Karpas-422 (cell line): Measurements from ENCODE around the gene ZBTB42. TPM values are rescaled to one million over a fixed set of nuclear protein-coding genes. Genes with fewer than 3 reads are reported as not detected.
A peak's percentile ranks its signal among the peaks of the same experiment; 100 is the strongest.

Source experiments
- DNase-seq: peaks from one replicate; pipeline ENCODE4 v3.0.0-alpha.2; 2015
- H2AFZ ChIP-seq: fragments of 200-600 bp; sonication (generic); 2 replicates; pipeline ENCODE4 v1.6.1; 2014; ENCODE audit warnings: antibody characterized with exemption, low read length, mixed read lengths
- H3K27ac ChIP-seq: fragments of 200-600 bp; sonication (generic); 2 replicates; pipeline ENCODE4 v1.5.1; 2014; ENCODE audit warnings: mild to moderate bottlenecking, low read length, moderate library complexity
- H3K27me3 ChIP-seq: fragments of 200-600 bp; sonication (generic); 2 replicates; pipeline ENCODE4 v1.6.1; 2014; ENCODE audit warnings: low read length, mixed read lengths
- H3K36me3 ChIP-seq: fragments of 200-600 bp; sonication (generic); 2 replicates; pipeline ENCODE4 v1.6.1; 2014; ENCODE audit warnings: low read length, mixed read lengths; ENCODE audit not compliant: insufficient read depth
- H3K4me1 ChIP-seq: fragments of 200-600 bp; sonication (generic); 2 replicates; pipeline ENCODE4 v1.6.1; 2014; ENCODE audit warnings: mild to moderate bottlenecking, low read length, mixed read lengths
- H3K4me2 ChIP-seq: fragments of 200-600 bp; sonication (generic); 2 replicates; pipeline ENCODE4 v1.6.1; 2014; ENCODE audit warnings: low read length, low read depth, mild to moderate bottlenecking; ENCODE audit not compliant: poor library complexity, severe bottlenecking
- H3K4me3 ChIP-seq: fragments of 200-600 bp; sonication (generic); 2 replicates; pipeline ENCODE4 v1.5.1; 2014; ENCODE audit warnings: mild to moderate bottlenecking, antibody characterized with exemption, low read length, mixed read lengths
- H3K79me2 ChIP-seq: fragments of 200-600 bp; sonication (generic); 2 replicates; pipeline ENCODE4 v1.6.1; 2014; ENCODE audit warnings: mild to moderate bottlenecking, low read length, mixed read lengths
- H3K9ac ChIP-seq: fragments of 200-600 bp; sonication (generic); 2 replicates; pipeline ENCODE4 v1.6.0; 2014; ENCODE audit warnings: low read length
- H3K9me2 ChIP-seq: fragments of 200-600 bp; sonication (generic), shearing (Covaris generic); replicated peaks from 2 replicates; pipeline ENCODE4 v1.6.0; 2014; ENCODE audit warnings: mild to moderate bottlenecking, low read length, moderate library complexity; ENCODE audit not compliant: insufficient read depth
- H3K9me3 ChIP-seq: fragments of 300-700, 200-600 bp; sonication (generic); 2 replicates; pipeline ENCODE4 v1.6.1; 2014; ENCODE audit warnings: low read length, mixed read lengths
- H4K20me1 ChIP-seq: fragments of 200-600 bp; sonication (generic); 2 replicates; pipeline ENCODE4 v1.6.1; 2014; ENCODE audit warnings: mild to moderate bottlenecking, antibody characterized with exemption, low read length, low read depth; ENCODE audit not compliant: insufficient read depth
- total RNA-seq: library from RNA; depleted of rRNA; stranded (reverse); fragments of >200 nt; shearing (Covaris generic); gene quantifications from 2 replicates; pipeline ENCODE4 v1.2.3, GENCODE V29; 2014; ENCODE audit warnings: low replicate concordance

Gene ZBTB42
- total RNA-seq, 1 experiment from 2014 or later: 0.45 TPM

- Histone ChIP-seq H3K9me3 (no peaks in the 10 kb centered on the region), H3K36me3 (no peaks in the 10 kb centered on the region), H3K4me1 (peaks cover 55% of the 10 kb centered on the region), H3K79me2 (peaks cover 6% of the 10 kb centered on the region), H3K9ac (no peak overlapping the region), H3K27me3 (no peaks in the 10 kb centered on the region), H3K27ac (no peak overlapping the region), H3K4me3 (no peak overlapping the region), H4K20me1 (peaks cover 10% of the 10 kb centered on the region; the same call in 1 of the 2 replicates), H2AFZ (no peak overlapping the region), H3K9me2 (no peaks in the 10 kb centered on the region), H3K4me2 (peak overlapping the region; percentile 48)
- peak; percentile 59 for DNase-seq
Observed at GRCh38 chr14:104799244-104800014, 1.5 kb upstream of the ZBTB42 start.

GRCh38 chr14:104800015-104800770, 708 bp upstream of the ZBTB42 start:
- Histone ChIP-seq H3K27ac (no peak overlapping the region), H3K4me3 (no peak overlapping the region; the same call in 1 of the 2 replicates), H3K27me3 (no peaks in the 10 kb centered on the region), H3K9ac (peak overlapping the region; percentile 32), H3K36me3 (no peaks in the 10 kb centered on the region), H3K4me2 (peak overlapping the region; percentile 48), H4K20me1 (peaks cover 6% of the 10 kb centered on the region; the same call in 1 of the 2 replicates), H3K9me3 (no peaks in the 10 kb centered on the region), H3K9me2 (no peaks in the 10 kb centered on the region), H3K4me1 (peaks cover 60% of the 10 kb centered on the region), H3K79me2 (no peaks in the 10 kb centered on the region), H2AFZ (no peak overlapping the region)
- DNase-seq: peak; percentile 88

- Histone ChIP-seq H3K36me3 (no peaks in the 10 kb centered on the region), H3K79me2 (no peaks in the 10 kb centered on the region), H3K9ac (peak overlapping the region; percentile 58)
Observed at GRCh38 chr14:104801520-104802393, 856 bp downstream of the ZBTB42 start.

GRCh38 chr14:104802394-104803184, 1.7 kb downstream of the ZBTB42 start:
- no peak overlapping the region for H3K4me3 ChIP-seq
- no peaks in the 10 kb centered on the region for H3K9me2 ChIP-seq
- H3K36me3 ChIP-seq: no peaks in the 10 kb centered on the region
- no peak overlapping the region for H3K9ac ChIP-seq
- no peak overlapping the region for H3K27ac ChIP-seq
- H3K9me3 ChIP-seq: no peaks in the 10 kb centered on the region
- no peak for DNase-seq
- peaks cover 43% of the 10 kb centered on the region for H3K4me1 ChIP-seq
- H3K27me3 ChIP-seq: no peaks in the 10 kb centered on the region
- no peaks in the 10 kb centered on the region for H3K79me2 ChIP-seq
- H2AFZ ChIP-seq: no peak overlapping the region
- peaks cover 6% of the 10 kb centered on the region; the same call in 1 of the 2 replicates for H4K20me1 ChIP-seq
- H3K4me2 ChIP-seq: no peak overlapping the region

More at GRCh38 chr14:104801520-104802393, 856 bp downstream of the ZBTB42 start:
- no peaks in the 10 kb centered on the region for H3K9me3 ChIP-seq
- H2AFZ ChIP-seq: no peak overlapping the region
- H3K27me3 ChIP-seq: no peaks in the 10 kb centered on the region
- peaks cover 49% of the 10 kb centered on the region for H3K4me1 ChIP-seq
- no peak for DNase-seq
- no peak overlapping the region for H3K27ac ChIP-seq
- H3K4me2 ChIP-seq: peak overlapping the region; percentile 83
- peak overlapping the region; percentile 75 for H3K4me3 ChIP-seq
- no peaks in the 10 kb centered on the region for H3K9me2 ChIP-seq
- peaks cover 6% of the 10 kb centered on the region; the same call in 1 of the 2 replicates for H4K20me1 ChIP-seq

- Histone ChIP-seq H3K27me3 (no peaks in the 10 kb centered on the region), H3K9me3 (no peaks in the 10 kb centered on the region), H3K4me1 (peaks cover 38% of the 10 kb centered on the region), H3K4me3 (no peak overlapping the region), H3K36me3 (no peaks in the 10 kb centered on the region), H3K79me2 (no peaks in the 10 kb centered on the region), H3K9me2 (no peaks in the 10 kb centered on the region), H3K27ac (no peak overlapping the region), H4K20me1 (peaks cover 6% of the 10 kb centered on the region; the same call in 1 of the 2 replicates), H2AFZ (no peak overlapping the region), H3K9ac (no peak overlapping the region), H3K4me2 (peak overlapping the region; percentile 10)
- no peak for DNase-seq
Observed at GRCh38 chr14:104803280-104803911, 2.5 kb downstream of the ZBTB42 start.

DNA sequence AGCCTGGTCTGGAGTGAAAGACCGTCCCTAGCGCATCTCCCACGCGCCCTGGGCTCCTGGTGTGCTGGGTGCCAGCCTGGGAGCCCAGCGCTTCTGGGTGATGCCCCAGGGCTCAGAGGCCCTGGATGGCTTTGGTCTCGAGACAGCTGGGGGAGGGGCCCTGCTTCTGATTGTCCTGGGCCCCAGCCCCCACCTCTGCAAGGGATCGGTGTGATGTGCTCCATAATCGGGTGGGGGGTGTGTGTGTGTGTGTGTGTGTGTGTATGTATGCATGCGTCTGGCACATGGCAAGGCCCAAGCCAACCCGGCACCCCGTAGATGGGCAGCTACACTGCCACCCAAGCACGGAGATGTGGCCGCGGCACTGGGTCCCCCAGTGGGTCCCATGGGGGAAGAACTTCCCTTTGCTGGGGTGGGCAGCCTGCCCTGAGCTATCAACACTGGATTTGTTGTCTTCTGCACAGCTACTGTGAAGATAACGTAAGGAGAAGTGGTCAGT, 3.1 kb downstream of the ZBTB42 start:
- Histone ChIP-seq H3K4me3 (no peak overlapping the region), H4K20me1 (peaks cover 6% of the 10 kb centered on the region; the same call in 1 of the 2 replicates), H2AFZ (no peak overlapping the region), H3K36me3 (no peaks in the 10 kb centered on the region), H3K27me3 (no peaks in the 10 kb centered on the region), H3K4me2 (peak overlapping the region; percentile 10), H3K9ac (no peak overlapping the region), H3K27ac (no peak overlapping the region), H3K79me2 (no peaks in the 10 kb centered on the region), H3K9me3 (no peaks in the 10 kb centered on the region), H3K9me2 (no peaks in the 10 kb centered on the region), H3K4me1 (peaks cover 38% of the 10 kb centered on the region)
- DNase-seq: no peak
